Memory B cell (primary cell): Measurements from ENCODE around the gene IL13RA2.

Experiments
- ATAC-seq: fragments of 150-1000 bp; cut with Tn5 transposase; 2 replicates; pipeline ENCODE4 v1.10.0; 2021; ENCODE audit warnings: low read depth, mild to moderate bottlenecking, moderate library complexity
- DNase-seq, 2 donors: peaks; one replicate each; pipeline ENCODE4 v3.0.0; 2022; ENCODE audit warnings: low spot score in 2 of 2
- H3K27ac Mint-ChIP-seq: one replicate; pipeline ENCODE4 v1.8.0; 2022; ENCODE audit warnings: mild to moderate bottlenecking, moderate library complexity, mixed read lengths
- H3K27me3 Mint-ChIP-seq: one replicate; pipeline ENCODE4 v1.8.0; 2022; ENCODE audit warnings: mixed read lengths
- H3K36me3 Mint-ChIP-seq: one replicate; pipeline ENCODE4 v1.8.0; 2022; ENCODE audit warnings: mild to moderate bottlenecking, mixed read lengths
- H3K4me1 Mint-ChIP-seq: one replicate; pipeline ENCODE4 v1.8.0; 2022; ENCODE audit warnings: mixed read lengths
- H3K4me3 Mint-ChIP-seq: one replicate; pipeline ENCODE4 v1.8.0; 2022; ENCODE audit warnings: mild to moderate bottlenecking, moderate library complexity, mixed read lengths
- H3K9me3 Mint-ChIP-seq: one replicate; pipeline ENCODE4 v1.8.0; 2022; ENCODE audit warnings: mixed read lengths

IL13RA2 gene, protein sequence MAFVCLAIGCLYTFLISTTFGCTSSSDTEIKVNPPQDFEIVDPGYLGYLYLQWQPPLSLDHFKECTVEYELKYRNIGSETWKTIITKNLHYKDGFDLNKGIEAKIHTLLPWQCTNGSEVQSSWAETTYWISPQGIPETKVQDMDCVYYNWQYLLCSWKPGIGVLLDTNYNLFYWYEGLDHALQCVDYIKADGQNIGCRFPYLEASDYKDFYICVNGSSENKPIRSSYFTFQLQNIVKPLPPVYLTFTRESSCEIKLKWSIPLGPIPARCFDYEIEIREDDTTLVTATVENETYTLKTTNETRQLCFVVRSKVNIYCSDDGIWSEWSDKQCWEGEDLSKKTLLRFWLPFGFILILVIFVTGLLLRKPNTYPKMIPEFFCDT

DNA sequence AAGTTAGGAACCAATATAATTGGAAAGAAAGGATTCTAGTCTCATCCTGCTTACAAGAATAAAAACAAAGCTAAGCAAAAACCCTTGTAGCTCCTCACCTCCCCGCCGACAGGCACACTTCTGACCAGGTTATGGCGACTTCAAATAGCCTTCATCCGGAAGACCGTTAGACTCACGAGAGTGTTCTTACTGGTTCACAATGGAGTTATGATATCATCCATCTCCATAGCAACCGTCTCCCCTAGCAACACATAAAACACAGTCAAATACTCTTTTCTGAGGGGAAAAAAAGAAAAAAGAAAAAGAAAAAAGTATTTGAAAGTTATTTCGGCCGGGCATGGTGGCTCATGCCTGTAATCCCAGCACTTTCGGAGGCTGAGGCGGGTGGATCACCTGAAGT, at the start of gene IL13RA2:
TSS of gene IL13RA2 (minus strand) at position 162 of the 400 bp plus-strand sequence. CDS start 347 bp downstream, outside the sequence.
- Mint-ChIP-seq H3K9me3 (no peaks in the 10 kb centered on the region), H3K36me3 (no peaks in the 10 kb centered on the region), H3K4me1 (no peaks in the 10 kb centered on the region), H3K27me3 (no peaks in the 10 kb centered on the region), H3K27ac (no peak within 1 kb of the TSS), H3K4me3 (no peak within 1 kb of the TSS)
- no peak for DNase-seq
- no peak for ATAC-seq

DNA sequence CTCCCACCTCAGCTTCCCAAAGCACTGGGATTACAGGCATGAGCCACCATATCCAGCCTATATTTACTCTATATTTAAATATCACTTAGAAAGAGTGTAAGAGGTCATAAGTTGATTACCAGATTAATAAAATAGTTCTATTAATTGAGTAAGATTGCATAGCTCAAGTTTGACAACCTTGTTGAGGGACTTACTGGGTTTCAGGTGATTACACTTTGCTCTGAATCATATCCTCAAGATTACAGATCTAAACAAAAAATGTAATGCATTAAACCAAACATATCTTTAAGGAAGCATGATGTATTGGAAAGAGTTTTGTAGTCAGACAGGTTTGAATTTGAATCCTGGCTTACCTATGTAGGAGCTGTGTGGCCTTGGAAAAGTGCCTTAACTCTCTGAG, 47.9 kb upstream of the IL13RA2 start:
- no peak overlapping the region for H3K27ac Mint-ChIP-seq
- no peaks in the 10 kb centered on the region for H3K36me3 Mint-ChIP-seq
- no peaks in the 10 kb centered on the region for H3K27me3 Mint-ChIP-seq
- H3K4me3 Mint-ChIP-seq: no peak overlapping the region
- no peaks in the 10 kb centered on the region for H3K4me1 Mint-ChIP-seq
- H3K9me3 Mint-ChIP-seq: peaks cover 2% of the 10 kb centered on the region
- ATAC-seq: no peak
- no peak for DNase-seq

- ATAC-seq (no peak), DNase-seq (no peak)
- Mint-ChIP-seq H3K27me3 (no peaks in the 10 kb centered on the region), H3K36me3 (no peaks in the 10 kb centered on the region), H3K4me1 (no peaks in the 10 kb centered on the region), H3K9me3 (peaks cover 6% of the 10 kb centered on the region), H3K4me3 (no peak overlapping the region), H3K27ac (no peak overlapping the region)
Measured at GRCh38 chrX:115060013-115060412, 42.6 kb upstream of the IL13RA2 start.

GRCh38 chrX:115058276-115058675, 40.9 kb upstream of the IL13RA2 start:
- ATAC-seq (no peak), DNase-seq (no peak)
- Mint-ChIP-seq H3K4me1 (no peaks in the 10 kb centered on the region), H3K9me3 (peaks cover 6% of the 10 kb centered on the region), H3K4me3 (no peak overlapping the region), H3K36me3 (no peaks in the 10 kb centered on the region), H3K27ac (no peak overlapping the region), H3K27me3 (no peaks in the 10 kb centered on the region)

DNA sequence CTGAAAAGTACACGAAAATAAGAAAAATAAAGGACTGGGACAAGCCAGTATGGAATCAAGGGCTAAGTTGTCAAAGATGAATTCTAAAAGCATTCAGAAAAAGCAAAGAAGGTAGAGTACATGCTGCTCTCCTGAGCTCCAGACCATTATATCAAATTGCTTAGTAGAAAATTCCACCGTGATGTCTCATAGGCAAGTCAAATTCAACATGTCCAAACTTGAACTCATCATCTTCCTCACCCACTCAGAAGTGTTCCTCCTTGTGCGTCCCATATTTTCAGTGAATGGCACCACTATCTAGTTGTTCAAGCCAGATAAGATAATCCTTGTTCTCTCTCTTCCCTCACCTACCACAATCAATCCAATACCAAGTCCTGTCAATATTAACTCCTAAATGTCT, 37.5 kb upstream of the IL13RA2 start:
- DNase-seq (no peak), ATAC-seq (no peak)
- no peaks in the 10 kb centered on the region for H3K27me3 Mint-ChIP-seq
- peaks cover 4% of the 10 kb centered on the region for H3K9me3 Mint-ChIP-seq
- H3K27ac Mint-ChIP-seq: no peak overlapping the region
- no peaks in the 10 kb centered on the region for H3K36me3 Mint-ChIP-seq
- no peak overlapping the region for H3K4me3 Mint-ChIP-seq
- H3K4me1 Mint-ChIP-seq: no peaks in the 10 kb centered on the region

GRCh38 chrX:115053223-115053622, 35.8 kb upstream of the IL13RA2 start:
- ATAC-seq: no peak
- H3K36me3 Mint-ChIP-seq: no peaks in the 10 kb centered on the region
- DNase-seq: no peak
- H3K4me3 Mint-ChIP-seq: no peak overlapping the region
- H3K27me3 Mint-ChIP-seq: no peaks in the 10 kb centered on the region
- H3K27ac Mint-ChIP-seq: no peak overlapping the region
- peaks cover 4% of the 10 kb centered on the region for H3K9me3 Mint-ChIP-seq
- H3K4me1 Mint-ChIP-seq: no peaks in the 10 kb centered on the region

DNA sequence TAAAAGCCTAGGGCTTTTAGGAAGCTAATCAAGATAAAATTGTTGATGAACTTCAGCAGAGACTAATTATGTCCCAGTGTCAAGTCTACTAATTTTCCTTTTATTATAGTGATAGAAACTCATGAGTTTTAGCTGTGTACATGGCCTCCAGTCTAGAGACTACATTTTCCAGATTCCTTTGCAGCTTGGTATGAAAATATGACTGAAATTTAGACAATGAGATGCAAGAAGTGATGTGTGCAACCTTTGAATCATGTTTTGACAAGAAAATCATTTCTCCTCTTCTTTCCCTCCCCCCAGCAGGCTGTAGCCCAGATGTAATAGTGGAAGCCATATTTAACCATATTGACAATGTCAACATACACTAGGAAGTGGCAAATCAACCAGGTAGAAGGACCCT, 30.3 kb upstream of the IL13RA2 start:
- no peaks in the 10 kb centered on the region for H3K9me3 Mint-ChIP-seq
- H3K27ac Mint-ChIP-seq: no peak overlapping the region
- DNase-seq: no peak
- no peak for ATAC-seq
- H3K4me3 Mint-ChIP-seq: no peak overlapping the region
- no peaks in the 10 kb centered on the region for H3K27me3 Mint-ChIP-seq
- H3K4me1 Mint-ChIP-seq: no peaks in the 10 kb centered on the region
- H3K36me3 Mint-ChIP-seq: no peaks in the 10 kb centered on the region

GRCh38 chrX:115047181-115047580, 29.8 kb upstream of the IL13RA2 start:
- H3K4me1 Mint-ChIP-seq: no peaks in the 10 kb centered on the region
- no peak overlapping the region for H3K27ac Mint-ChIP-seq
- ATAC-seq (no peak), DNase-seq (no peak)
- H3K36me3 Mint-ChIP-seq: no peaks in the 10 kb centered on the region
- no peaks in the 10 kb centered on the region for H3K27me3 Mint-ChIP-seq
- no peaks in the 10 kb centered on the region for H3K9me3 Mint-ChIP-seq
- H3K4me3 Mint-ChIP-seq: no peak overlapping the region

DNA sequence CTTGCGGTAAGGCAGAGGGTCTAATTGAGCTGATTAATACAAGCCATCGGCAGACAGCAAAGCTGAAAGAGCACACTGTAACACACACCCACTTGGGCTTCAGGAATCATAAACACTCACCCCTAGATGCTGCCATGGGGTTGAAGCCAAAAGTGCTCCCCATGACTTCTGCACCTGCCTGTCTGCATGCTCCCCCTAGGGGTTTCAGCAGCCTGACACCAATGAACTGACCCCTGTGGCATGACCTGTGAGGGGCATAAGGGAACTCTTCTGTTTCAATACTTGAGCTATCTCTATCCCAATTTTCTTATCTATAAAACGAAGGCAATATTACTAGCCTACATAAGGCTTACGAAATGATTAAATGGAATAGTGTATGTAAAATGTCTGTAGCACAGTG, 23.0 kb upstream of the IL13RA2 start:
- DNase-seq (no peak), ATAC-seq (no peak)
- no peak overlapping the region for H3K4me3 Mint-ChIP-seq
- no peaks in the 10 kb centered on the region for H3K36me3 Mint-ChIP-seq
- H3K27me3 Mint-ChIP-seq: no peaks in the 10 kb centered on the region
- peaks cover 2% of the 10 kb centered on the region for H3K9me3 Mint-ChIP-seq
- no peak overlapping the region for H3K27ac Mint-ChIP-seq
- H3K4me1 Mint-ChIP-seq: no peaks in the 10 kb centered on the region

DNA sequence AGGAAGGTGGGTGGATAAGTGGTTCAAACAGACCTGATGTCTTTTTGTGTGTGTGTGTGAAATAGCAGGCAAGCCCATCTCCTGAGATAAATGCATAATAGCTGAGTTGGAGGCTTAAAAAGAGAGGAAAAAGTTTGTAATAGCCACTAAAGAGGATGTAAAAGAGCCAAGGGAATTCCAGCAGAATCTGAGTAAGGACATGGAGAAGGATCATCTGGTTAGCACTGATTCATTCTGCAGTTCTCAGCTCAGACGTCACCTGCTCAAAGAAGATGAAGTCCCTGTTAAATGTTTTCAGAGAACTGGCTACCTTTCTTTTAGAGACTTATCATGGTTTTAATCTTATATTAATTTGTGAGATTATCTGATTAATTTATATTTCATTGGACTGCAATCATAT, 21.0 kb upstream of the IL13RA2 start:
- peaks cover 2% of the 10 kb centered on the region for H3K9me3 Mint-ChIP-seq
- no peak for ATAC-seq
- no peak overlapping the region for H3K4me3 Mint-ChIP-seq
- no peaks in the 10 kb centered on the region for H3K36me3 Mint-ChIP-seq
- no peaks in the 10 kb centered on the region for H3K4me1 Mint-ChIP-seq
- H3K27me3 Mint-ChIP-seq: no peaks in the 10 kb centered on the region
- no peak overlapping the region for H3K27ac Mint-ChIP-seq
- DNase-seq: no peak

GRCh38 chrX:115036029-115036428, 18.6 kb upstream of the IL13RA2 start:
- H3K9me3 Mint-ChIP-seq: peaks cover 2% of the 10 kb centered on the region
- H3K27ac Mint-ChIP-seq: no peak overlapping the region
- no peak overlapping the region for H3K4me3 Mint-ChIP-seq
- no peaks in the 10 kb centered on the region for H3K36me3 Mint-ChIP-seq
- H3K27me3 Mint-ChIP-seq: no peaks in the 10 kb centered on the region
- no peak for ATAC-seq
- DNase-seq: no peak
- H3K4me1 Mint-ChIP-seq: no peaks in the 10 kb centered on the region

DNA sequence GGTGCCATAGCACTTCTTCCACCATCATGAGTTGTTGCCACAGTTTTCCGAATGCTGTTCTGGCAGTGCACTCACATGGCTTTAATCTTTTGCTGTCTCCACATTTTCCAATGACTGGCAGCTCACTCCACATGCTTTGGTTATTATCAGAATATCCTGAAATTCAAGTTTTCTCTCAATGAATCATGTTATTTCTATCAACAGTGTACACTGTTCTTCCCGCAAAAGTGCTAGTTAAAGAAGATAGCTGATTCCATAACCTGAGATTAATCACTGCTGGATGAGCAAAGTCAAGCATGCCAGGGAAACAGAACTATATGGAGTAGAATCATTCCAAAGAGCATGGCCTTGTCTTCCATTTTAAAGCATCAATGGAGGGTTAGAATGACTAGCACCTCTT, 14.6 kb upstream of the IL13RA2 start:
- H3K9me3 Mint-ChIP-seq: no peaks in the 10 kb centered on the region
- no peak for DNase-seq
- ATAC-seq: no peak
- H3K27ac Mint-ChIP-seq: no peak overlapping the region
- no peaks in the 10 kb centered on the region for H3K27me3 Mint-ChIP-seq
- no peaks in the 10 kb centered on the region for H3K4me1 Mint-ChIP-seq
- H3K36me3 Mint-ChIP-seq: no peaks in the 10 kb centered on the region
- H3K4me3 Mint-ChIP-seq: no peak overlapping the region

- ATAC-seq: no peak
- no peak overlapping the region for H3K27ac Mint-ChIP-seq
- H3K36me3 Mint-ChIP-seq: no peaks in the 10 kb centered on the region
- no peaks in the 10 kb centered on the region for H3K9me3 Mint-ChIP-seq
- DNase-seq: no peak
- H3K4me1 Mint-ChIP-seq: no peaks in the 10 kb centered on the region
- no peak overlapping the region for H3K4me3 Mint-ChIP-seq
- no peaks in the 10 kb centered on the region for H3K27me3 Mint-ChIP-seq
Measured at GRCh38 chrX:115030625-115031024, 13.2 kb upstream of the IL13RA2 start.

DNA sequence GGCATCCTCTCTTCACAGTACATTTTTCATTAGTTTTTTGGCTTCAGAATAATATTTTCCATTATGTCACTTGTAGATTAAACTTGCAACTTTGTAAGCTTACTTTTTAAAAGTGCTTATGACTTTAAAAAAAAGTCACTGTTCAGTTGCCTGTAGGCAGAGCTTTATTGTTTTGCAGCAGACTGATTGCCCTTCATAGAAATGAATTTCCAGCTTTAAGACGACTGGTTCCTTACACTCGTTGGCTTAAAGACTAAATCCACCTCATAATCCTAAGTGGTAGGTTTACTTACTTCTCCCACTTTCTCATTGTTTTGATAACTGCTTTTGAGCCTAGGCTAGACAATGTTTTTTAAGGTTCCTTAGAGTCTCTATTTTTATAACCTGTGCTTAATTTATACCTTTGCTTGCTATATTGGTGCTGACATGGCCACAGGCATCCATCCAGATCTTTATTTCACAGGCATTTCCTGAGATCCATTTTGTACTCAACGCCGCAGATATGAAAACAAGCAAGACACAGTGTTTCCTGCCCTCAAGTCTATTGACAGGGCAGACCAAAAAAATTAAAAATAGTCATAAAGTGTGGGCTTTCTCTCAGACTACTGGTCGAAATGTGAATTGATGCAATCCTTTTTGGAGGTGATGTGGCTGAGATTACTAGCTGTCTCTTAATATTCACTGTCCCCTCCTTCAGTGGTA, 12.6 kb upstream of the IL13RA2 start:
- Mint-ChIP-seq H3K27me3 (no peaks in the 10 kb centered on the region), H3K36me3 (no peaks in the 10 kb centered on the region), H3K4me3 (no peak overlapping the region), H3K4me1 (no peaks in the 10 kb centered on the region), H3K27ac (no peak overlapping the region), H3K9me3 (no peaks in the 10 kb centered on the region)
- no peak for ATAC-seq
- DNase-seq: no peak

- no peaks in the 10 kb centered on the region for H3K4me1 Mint-ChIP-seq
- H3K27me3 Mint-ChIP-seq: no peaks in the 10 kb centered on the region
- ATAC-seq: no peak
- H3K9me3 Mint-ChIP-seq: no peaks in the 10 kb centered on the region
- no peak overlapping the region for H3K27ac Mint-ChIP-seq
- H3K36me3 Mint-ChIP-seq: no peaks in the 10 kb centered on the region
- no peak overlapping the region for H3K4me3 Mint-ChIP-seq
- DNase-seq: no peak
Measured at GRCh38 chrX:115029440-115029839, 12.0 kb upstream of the IL13RA2 start.
